Measurements from ENCODE around the gene ATAD5. TPM values are rescaled to one million over a fixed set of nuclear protein-coding genes. Genes with fewer than 3 reads are reported as not detected.

Gene ATAD5
- total and polyA plus RNA-seq, 2 of the 13 experiments (the other 11 are each of a cell fraction or from before 2014, with no cell fraction given) = 1.8 to 10.7 TPM

DNA sequence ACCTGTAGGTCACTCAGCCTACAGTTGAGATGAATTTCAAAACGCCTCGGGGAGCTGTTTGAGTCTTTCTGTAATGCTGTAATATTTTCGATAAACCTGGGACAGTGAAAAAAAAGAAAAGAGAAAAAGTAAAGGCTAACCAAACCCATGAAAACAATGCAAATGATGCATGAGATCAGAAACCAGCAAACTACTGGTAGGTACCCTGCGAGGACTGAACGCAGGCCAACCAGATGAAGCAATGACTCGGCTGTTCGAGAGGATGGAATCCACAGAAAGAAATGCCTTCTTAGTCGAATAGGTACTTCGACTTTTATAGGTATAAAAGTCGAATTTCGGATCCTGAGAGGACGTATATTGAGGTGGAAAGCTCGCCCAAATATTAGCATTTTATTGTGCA, 509 bp upstream of the ATAD5 start (continued):
- TF ChIP-seq ASH2L (IDR thresholded peaks at IDR 0.05; ENCODE audit: insufficient read length, low read depth, low read length) (no peak), ZNF326 (CRISPR knock-in tag; IDR thresholded peaks at IDR 0.05; ENCODE audit: borderline replicate concordance) (no peak), ZSCAN30 (CRISPR knock-in tag; IDR thresholded peaks at IDR 0.05) (0 out of 2 replicates have a peak, but pooled peaks have one; percentile 0), POLR2G (IDR thresholded peaks at IDR 0.05; ENCODE audit: low read depth, low read length) (no peak), KLF11 (CRISPR knock-in tag; IDR thresholded peaks at IDR 0.05) (no peak; the same call in 1 of the 2 replicates), DNMT1 (CRISPR knock-in tag; IDR thresholded peaks at IDR 0.05) (no peak), SP5 (CRISPR knock-in tag; IDR thresholded peaks at IDR 0.05; ENCODE audit: borderline replicate concordance, low read depth) (no peak), TBX3 (IDR thresholded peaks at IDR 0.05; ENCODE audit: borderline replicate concordance) (no peak), SIX4 (CRISPR knock-in tag; IDR thresholded peaks at IDR 0.05) (no peak), CEBPB (IDR thresholded peaks at IDR 0.05; ENCODE audit: borderline replicate concordance, low read depth, low read length) (0 out of 2 replicates have a peak, but pooled peaks have one; percentile 3), HHEX (CRISPR knock-in tag; IDR thresholded peaks at IDR 0.05) (no peak), CEBPG (CRISPR knock-in tag; IDR thresholded peaks at IDR 0.05) (peak; percentile 32; the same call in 1 of the 2 replicates), ZNF274 (CRISPR knock-in tag; IDR thresholded peaks at IDR 0.05) (no peak), PHF5A (CRISPR knock-in tag; IDR thresholded peaks at IDR 0.05; ENCODE audit: low read depth, unreplicated experiment) (no peak), KAT7 (CRISPR knock-in tag; IDR thresholded peaks at IDR 0.05; ENCODE audit: borderline replicate concordance) (no peak), PAX8 (CRISPR knock-in tag; IDR thresholded peaks at IDR 0.05; ENCODE audit: borderline replicate concordance) (no peak), FOXA1 (IDR thresholded peaks at IDR 0.05) (no peak), FOXA1 (CRISPR knock-in tag; IDR thresholded peaks at IDR 0.05) (no peak)
- TF ChIP-seq, protein P1, sequence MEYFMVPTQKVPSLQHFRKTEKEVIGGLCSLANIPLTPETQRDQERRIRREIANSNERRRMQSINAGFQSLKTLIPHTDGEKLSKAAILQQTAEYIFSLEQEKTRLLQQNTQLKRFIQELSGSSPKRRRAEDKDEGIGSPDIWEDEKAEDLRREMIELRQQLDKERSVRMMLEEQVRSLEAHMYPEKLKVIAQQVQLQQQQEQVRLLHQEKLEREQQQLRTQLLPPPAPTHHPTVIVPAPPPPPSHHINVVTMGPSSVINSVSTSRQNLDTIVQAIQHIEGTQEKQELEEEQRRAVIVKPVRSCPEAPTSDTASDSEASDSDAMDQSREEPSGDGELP (IDR thresholded peaks at IDR 0.05; ENCODE audit: borderline replicate concordance, low read depth) = no peak
- TF ChIP-seq, protein P2, sequence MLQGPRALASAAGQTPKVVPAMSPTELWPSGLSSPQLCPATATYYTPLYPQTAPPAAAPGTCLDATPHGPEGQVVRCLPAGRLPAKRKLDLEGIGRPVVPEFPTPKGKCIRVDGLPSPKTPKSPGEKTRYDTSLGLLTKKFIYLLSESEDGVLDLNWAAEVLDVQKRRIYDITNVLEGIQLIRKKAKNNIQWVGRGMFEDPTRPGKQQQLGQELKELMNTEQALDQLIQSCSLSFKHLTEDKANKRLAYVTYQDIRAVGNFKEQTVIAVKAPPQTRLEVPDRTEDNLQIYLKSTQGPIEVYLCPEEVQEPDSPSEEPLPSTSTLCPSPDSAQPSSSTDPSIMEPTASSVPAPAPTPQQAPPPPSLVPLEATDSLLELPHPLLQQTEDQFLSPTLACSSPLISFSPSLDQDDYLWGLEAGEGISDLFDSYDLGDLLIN (CRISPR knock-in tag; IDR thresholded peaks at IDR 0.05; ENCODE audit: borderline replicate concordance) = no peak
- TF ChIP-seq, protein P3, sequence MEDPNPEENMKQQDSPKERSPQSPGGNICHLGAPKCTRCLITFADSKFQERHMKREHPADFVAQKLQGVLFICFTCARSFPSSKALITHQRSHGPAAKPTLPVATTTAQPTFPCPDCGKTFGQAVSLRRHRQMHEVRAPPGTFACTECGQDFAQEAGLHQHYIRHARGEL (CRISPR knock-in tag; IDR thresholded peaks at IDR 0.05) = no peak
- TF ChIP-seq, protein P4, sequence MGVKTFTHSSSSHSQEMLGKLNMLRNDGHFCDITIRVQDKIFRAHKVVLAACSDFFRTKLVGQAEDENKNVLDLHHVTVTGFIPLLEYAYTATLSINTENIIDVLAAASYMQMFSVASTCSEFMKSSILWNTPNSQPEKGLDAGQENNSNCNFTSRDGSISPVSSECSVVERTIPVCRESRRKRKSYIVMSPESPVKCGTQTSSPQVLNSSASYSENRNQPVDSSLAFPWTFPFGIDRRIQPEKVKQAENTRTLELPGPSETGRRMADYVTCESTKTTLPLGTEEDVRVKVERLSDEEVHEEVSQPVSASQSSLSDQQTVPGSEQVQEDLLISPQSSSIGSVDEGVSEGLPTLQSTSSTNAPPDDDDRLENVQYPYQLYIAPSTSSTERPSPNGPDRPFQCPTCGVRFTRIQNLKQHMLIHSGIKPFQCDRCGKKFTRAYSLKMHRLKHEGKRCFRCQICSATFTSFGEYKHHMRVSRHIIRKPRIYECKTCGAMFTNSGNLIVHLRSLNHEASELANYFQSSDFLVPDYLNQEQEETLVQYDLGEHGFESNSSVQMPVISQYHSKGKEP (CRISPR knock-in tag; IDR thresholded peaks at IDR 0.05) = no peak
- TF ChIP-seq, protein P5, sequence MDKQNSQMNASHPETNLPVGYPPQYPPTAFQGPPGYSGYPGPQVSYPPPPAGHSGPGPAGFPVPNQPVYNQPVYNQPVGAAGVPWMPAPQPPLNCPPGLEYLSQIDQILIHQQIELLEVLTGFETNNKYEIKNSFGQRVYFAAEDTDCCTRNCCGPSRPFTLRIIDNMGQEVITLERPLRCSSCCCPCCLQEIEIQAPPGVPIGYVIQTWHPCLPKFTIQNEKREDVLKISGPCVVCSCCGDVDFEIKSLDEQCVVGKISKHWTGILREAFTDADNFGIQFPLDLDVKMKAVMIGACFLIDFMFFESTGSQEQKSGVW (CRISPR knock-in tag; IDR thresholded peaks at IDR 0.05; ENCODE audit: borderline replicate concordance) = no peak

Data from HepG2 (cell line).